H7 (cell line): Measurements from ENCODE around the gene HES5. TPM values are rescaled to one million over a fixed set of nuclear protein-coding genes. Genes with fewer than 3 reads are reported as not detected.

Source experiments
- DNase-seq: peaks from one replicate; pipeline ENCODE4 v3.0.0; 2012
- H3K27me3 ChIP-seq: 2 replicates; pipeline ENCODE4 v1.6.0; 2011; ENCODE audit warnings: mild to moderate bottlenecking, low read length; ENCODE audit not compliant: control insufficient read depth, insufficient read depth
- H3K36me3 ChIP-seq: replicated peaks from 2 replicates; pipeline ENCODE4 v1.5.1; 2011; ENCODE audit warnings: low read length; ENCODE audit not compliant: control insufficient read depth, insufficient read depth
- H3K4me3 ChIP-seq: 2 replicates; pipeline ENCODE4 v1.5.1; 2011; ENCODE audit warnings: low read depth, mild to moderate bottlenecking, control low read depth, low read length, moderate library complexity; ENCODE audit not compliant: insufficient read depth
- total RNA-seq: library from RNA; depleted of rRNA; stranded (reverse); fragments of >200 nt; shearing (Covaris generic); gene quantifications from 2 replicates; pipeline ENCODE4 v1.2.3, GENCODE V29; 2014

HES5 gene
- total RNA-seq, 1 experiment from 2014 or later, result 0.07 TPM

- DNase-seq, result no peak
- Histone ChIP-seq H3K36me3 (peaks cover 19% of the 10 kb centered on the region), H3K27me3 (no peaks in the 10 kb centered on the region), H3K4me3 (no peak overlapping the region)
Observed at GRCh38 chr1:2510366-2511155, 19.5 kb downstream of the HES5 start.

- H3K36me3 ChIP-seq, result peaks cover 17% of the 10 kb centered on the region
- no peak overlapping the region for H3K4me3 ChIP-seq
- no peaks in the 10 kb centered on the region for H3K27me3 ChIP-seq
- no peak for DNase-seq
Observed at GRCh38 chr1:2509589-2509988, 20.5 kb downstream of the HES5 start.

GRCh38 chr1:2508751-2509150, 21.3 kb downstream of the HES5 start:
- H3K27me3 ChIP-seq, result no peaks in the 10 kb centered on the region
- H3K36me3 ChIP-seq, result peaks cover 17% of the 10 kb centered on the region
- no peak for DNase-seq
- no peak overlapping the region for H3K4me3 ChIP-seq

- DNase-seq, result peak; percentile 69
- Histone ChIP-seq H3K27me3 (no peaks in the 10 kb centered on the region), H3K4me3 (no peak overlapping the region), H3K36me3 (peaks cover 14% of the 10 kb centered on the region)
Observed at GRCh38 chr1:2508180-2508579, 21.9 kb downstream of the HES5 start.

- no peaks in the 10 kb centered on the region for H3K27me3 ChIP-seq
- H3K4me3 ChIP-seq, result no peak overlapping the region
- peaks cover 14% of the 10 kb centered on the region for H3K36me3 ChIP-seq
- DNase-seq, result peak; percentile 68
Observed at GRCh38 chr1:2507744-2508155, 22.3 kb downstream of the HES5 start.

GRCh38 chr1:2506901-2507565, 23.0 kb downstream of the HES5 start:
- no peaks in the 10 kb centered on the region for H3K27me3 ChIP-seq
- H3K4me3 ChIP-seq, result no peak overlapping the region
- peak; percentile 58 for DNase-seq
- H3K36me3 ChIP-seq, result peaks cover 14% of the 10 kb centered on the region

GRCh38 chr1:2506007-2506860, 23.8 kb downstream of the HES5 start:
- DNase-seq, result no peak
- Histone ChIP-seq H3K36me3 (peaks cover 9% of the 10 kb centered on the region), H3K27me3 (no peaks in the 10 kb centered on the region), H3K4me3 (no peak overlapping the region)

GRCh38 chr1:2505461-2505994, 24.5 kb downstream of the HES5 start:
- peaks cover 8% of the 10 kb centered on the region for H3K36me3 ChIP-seq
- DNase-seq, result peak; percentile 69
- no peaks in the 10 kb centered on the region for H3K27me3 ChIP-seq
- no peak overlapping the region for H3K4me3 ChIP-seq

GRCh38 chr1:2504949-2505272, 25.2 kb downstream of the HES5 start:
- no peaks in the 10 kb centered on the region for H3K27me3 ChIP-seq
- DNase-seq, result no peak
- no peak overlapping the region for H3K4me3 ChIP-seq
- peaks cover 6% of the 10 kb centered on the region for H3K36me3 ChIP-seq

GRCh38 chr1:2504225-2504948, 25.7 kb downstream of the HES5 start:
- H3K27me3 ChIP-seq, result no peaks in the 10 kb centered on the region
- H3K36me3 ChIP-seq, result peaks cover 5% of the 10 kb centered on the region
- peak; percentile 68 for DNase-seq
- no peak overlapping the region for H3K4me3 ChIP-seq

GRCh38 chr1:2503554-2504224, 26.4 kb downstream of the HES5 start:
- no peak overlapping the region for H3K4me3 ChIP-seq
- no peaks in the 10 kb centered on the region for H3K36me3 ChIP-seq
- DNase-seq, result no peak
- no peaks in the 10 kb centered on the region for H3K27me3 ChIP-seq

- H3K4me3 ChIP-seq, result no peak overlapping the region
Observed at GRCh38 chr1:2502661-2503553, 27.2 kb downstream of the HES5 start.

GRCh38 chr1:2502210-2502609, 27.9 kb downstream of the HES5 start:
- Histone ChIP-seq H3K27me3 (no peaks in the 10 kb centered on the region), H3K36me3 (no peaks in the 10 kb centered on the region), H3K4me3 (no peak overlapping the region)
- peak; percentile 68 for DNase-seq

More at GRCh38 chr1:2502661-2503553, 27.2 kb downstream of the HES5 start:
- Histone ChIP-seq H3K27me3 (no peaks in the 10 kb centered on the region), H3K36me3 (no peaks in the 10 kb centered on the region)
- peak; percentile 75 for DNase-seq
